ENCODE measurements around the gene SLX4IP.

DNA sequence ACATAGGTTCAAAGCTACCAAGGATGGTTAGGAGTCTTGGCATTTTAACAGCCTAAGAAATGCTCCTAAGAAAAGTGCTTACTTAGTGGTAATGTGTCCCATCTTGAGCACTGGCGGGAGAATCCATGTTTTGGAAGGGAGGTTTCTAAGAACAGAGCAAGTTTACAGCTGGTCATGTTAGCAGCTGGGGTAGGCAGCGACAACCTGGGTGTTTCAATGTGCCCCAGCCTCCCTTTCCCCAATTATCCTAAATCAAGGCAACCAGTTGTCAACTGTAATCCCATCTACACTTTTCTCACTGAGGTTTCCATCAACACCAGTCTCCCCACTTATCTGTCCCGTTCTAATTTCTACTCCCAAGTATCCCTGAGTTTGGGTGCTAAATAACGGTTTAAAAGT lies 240.3 kb downstream of the SLX4IP start:
- TF ChIP-seq, protein P1, sequence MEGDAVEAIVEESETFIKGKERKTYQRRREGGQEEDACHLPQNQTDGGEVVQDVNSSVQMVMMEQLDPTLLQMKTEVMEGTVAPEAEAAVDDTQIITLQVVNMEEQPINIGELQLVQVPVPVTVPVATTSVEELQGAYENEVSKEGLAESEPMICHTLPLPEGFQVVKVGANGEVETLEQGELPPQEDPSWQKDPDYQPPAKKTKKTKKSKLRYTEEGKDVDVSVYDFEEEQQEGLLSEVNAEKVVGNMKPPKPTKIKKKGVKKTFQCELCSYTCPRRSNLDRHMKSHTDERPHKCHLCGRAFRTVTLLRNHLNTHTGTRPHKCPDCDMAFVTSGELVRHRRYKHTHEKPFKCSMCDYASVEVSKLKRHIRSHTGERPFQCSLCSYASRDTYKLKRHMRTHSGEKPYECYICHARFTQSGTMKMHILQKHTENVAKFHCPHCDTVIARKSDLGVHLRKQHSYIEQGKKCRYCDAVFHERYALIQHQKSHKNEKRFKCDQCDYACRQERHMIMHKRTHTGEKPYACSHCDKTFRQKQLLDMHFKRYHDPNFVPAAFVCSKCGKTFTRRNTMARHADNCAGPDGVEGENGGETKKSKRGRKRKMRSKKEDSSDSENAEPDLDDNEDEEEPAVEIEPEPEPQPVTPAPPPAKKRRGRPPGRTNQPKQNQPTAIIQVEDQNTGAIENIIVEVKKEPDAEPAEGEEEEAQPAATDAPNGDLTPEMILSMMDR (IDR thresholded peaks at IDR 0.05; ENCODE audit: insufficient read depth, low read length), result no peak
- no peak for TF ChIP-seq SPI1 (IDR thresholded peaks at IDR 0.05; ENCODE audit: borderline replicate concordance, low read depth)
- TF ChIP-seq, protein P2, sequence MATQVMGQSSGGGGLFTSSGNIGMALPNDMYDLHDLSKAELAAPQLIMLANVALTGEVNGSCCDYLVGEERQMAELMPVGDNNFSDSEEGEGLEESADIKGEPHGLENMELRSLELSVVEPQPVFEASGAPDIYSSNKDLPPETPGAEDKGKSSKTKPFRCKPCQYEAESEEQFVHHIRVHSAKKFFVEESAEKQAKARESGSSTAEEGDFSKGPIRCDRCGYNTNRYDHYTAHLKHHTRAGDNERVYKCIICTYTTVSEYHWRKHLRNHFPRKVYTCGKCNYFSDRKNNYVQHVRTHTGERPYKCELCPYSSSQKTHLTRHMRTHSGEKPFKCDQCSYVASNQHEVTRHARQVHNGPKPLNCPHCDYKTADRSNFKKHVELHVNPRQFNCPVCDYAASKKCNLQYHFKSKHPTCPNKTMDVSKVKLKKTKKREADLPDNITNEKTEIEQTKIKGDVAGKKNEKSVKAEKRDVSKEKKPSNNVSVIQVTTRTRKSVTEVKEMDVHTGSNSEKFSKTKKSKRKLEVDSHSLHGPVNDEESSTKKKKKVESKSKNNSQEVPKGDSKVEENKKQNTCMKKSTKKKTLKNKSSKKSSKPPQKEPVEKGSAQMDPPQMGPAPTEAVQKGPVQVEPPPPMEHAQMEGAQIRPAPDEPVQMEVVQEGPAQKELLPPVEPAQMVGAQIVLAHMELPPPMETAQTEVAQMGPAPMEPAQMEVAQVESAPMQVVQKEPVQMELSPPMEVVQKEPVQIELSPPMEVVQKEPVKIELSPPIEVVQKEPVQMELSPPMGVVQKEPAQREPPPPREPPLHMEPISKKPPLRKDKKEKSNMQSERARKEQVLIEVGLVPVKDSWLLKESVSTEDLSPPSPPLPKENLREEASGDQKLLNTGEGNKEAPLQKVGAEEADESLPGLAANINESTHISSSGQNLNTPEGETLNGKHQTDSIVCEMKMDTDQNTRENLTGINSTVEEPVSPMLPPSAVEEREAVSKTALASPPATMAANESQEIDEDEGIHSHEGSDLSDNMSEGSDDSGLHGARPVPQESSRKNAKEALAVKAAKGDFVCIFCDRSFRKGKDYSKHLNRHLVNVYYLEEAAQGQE (IDR thresholded peaks at IDR 0.05; ENCODE audit: insufficient replicate concordance, low read depth), result no peak
